HepG2 (cell line): ENCODE results near the gene NPBWR2. TPM values are rescaled to one million over a fixed set of nuclear protein-coding genes. Genes with fewer than 3 reads are reported as not detected.

ENCODE experiments used
- ATF1 ChIP-seq: IDR thresholded peaks from 2 replicates; pipeline ENCODE4 v1.6.1; 2016; ENCODE audit warnings: mild to moderate bottlenecking, control low read depth
- DNMT1 ChIP-seq: sonication (generic); formaldehyde crosslinking; IDR thresholded peaks from 2 replicates; pipeline ENCODE4 v1.5.1; 2020; ENCODE audit warnings: mild to moderate bottlenecking, missing genetic modification reagents
- GLI4 ChIP-seq: sonication (generic); formaldehyde crosslinking; IDR thresholded peaks from 2 replicates; pipeline ENCODE4 v1.5.1; 2020; ENCODE audit warnings: missing genetic modification reagents, mild to moderate bottlenecking, moderate library complexity, borderline replicate concordance
- HDAC2 ChIP-seq: sonication (generic); formaldehyde crosslinking; IDR thresholded peaks from 2 replicates; pipeline ENCODE4 v1.4.0; 2020; ENCODE audit warnings: missing genetic modification reagents
- RFXANK ChIP-seq: IDR thresholded peaks from 2 replicates; pipeline ENCODE4 v1.6.1; 2016
- RXRA ChIP-seq: sonication (generic); formaldehyde crosslinking; IDR thresholded peaks from 2 replicates; pipeline ENCODE4 v1.5.1; 2020; ENCODE audit warnings: missing genetic modification reagents
- SP1 ChIP-seq, 2 experiments: fragments of 450-650 bp in 1 of 2; sonication (generic) in 1 of 2; formaldehyde crosslinking in 1 of 2; IDR thresholded peaks; 2 replicates each; pipeline versions ENCODE4 v1.4.0 to v1.6.1; 2016 to 2020; ENCODE audit warnings: missing genetic modification reagents in 1 of 2
- SSRP1 ChIP-seq: IDR thresholded peaks from 2 replicates; pipeline ENCODE4 v1.6.1; 2016; ENCODE audit warnings: control low read depth
- SUZ12 ChIP-seq: fragments of 150-350 bp; IDR thresholded peaks from 2 replicates; pipeline ENCODE4 v1.6.1; 2014; ENCODE audit warnings: low read depth, low read length
- U2AF2 ChIP-seq: fragments of 200-400 bp; formaldehyde crosslinking; IDR thresholded peaks from 2 replicates; pipeline ENCODE4 v1.6.1; 2017; ENCODE audit warnings: low read depth, mild to moderate bottlenecking, low read length
- ZMYM2 ChIP-seq: sonication (generic); formaldehyde crosslinking; IDR thresholded peaks from 2 replicates; pipeline ENCODE4 v1.8.0; 2022; ENCODE audit warnings: mild to moderate bottlenecking, missing genetic modification reagents
- polyA plus RNA-seq, 8 experiments: library from polyadenylated mRNA; depleted of rRNA in 3 of 8; stranded (reverse) in 7 of 8; unstranded in 1 of 8; fragments of >200 nt; fragmentation: Illumina TruSeq in 4 of 8; extraction: Trizol in 4 of 8; gene quantifications; 2 replicates each; pipeline versions ENCODE4 v1.2.1 to v1.2.3, GENCODE V29; 2011 to 2016; ENCODE audit warnings: low read depth in 4 of 8, missing spikeins in 1 of 8, mixed read lengths in 1 of 8; ENCODE audit not compliant: insufficient read depth in 1 of 8
- total RNA-seq, 5 experiments: library from RNA; depleted of rRNA; stranded (reverse); fragments of >200 nt; fragmentation: Illumina TruSeq; extraction: Trizol; gene quantifications; 2 replicates each; pipeline ENCODE4 v1.2.3, GENCODE V29; 2016; ENCODE audit warnings: low read depth in 1 of 5
- TF ChIP-seq, protein P1 (sequence below): sonication (generic); formaldehyde crosslinking; IDR thresholded peaks from 2 replicates; pipeline ENCODE4 v1.4.0; 2020; ENCODE audit warnings: mild to moderate bottlenecking, missing genetic modification reagents
- TF ChIP-seq, protein P2 (sequence below): sonication (generic); formaldehyde crosslinking; IDR thresholded peaks from 2 replicates; pipeline ENCODE4 v1.4.0; 2020; ENCODE audit warnings: mild to moderate bottlenecking, missing genetic modification reagents
- TF ChIP-seq, protein P3 (sequence below): sonication (generic); formaldehyde crosslinking; IDR thresholded peaks from 2 replicates; pipeline ENCODE4 v1.4.0; 2020; ENCODE audit warnings: mild to moderate bottlenecking, missing genetic modification reagents, borderline replicate concordance
- TF ChIP-seq, protein P4 (sequence below): sonication (generic); formaldehyde crosslinking; IDR thresholded peaks from 2 replicates; pipeline ENCODE4 v1.5.0; 2020; ENCODE audit warnings: mild to moderate bottlenecking, missing genetic modification reagents, moderate library complexity

The NPBWR2 gene
- total and polyA plus RNA-seq, 2 of the 13 experiments (the other 11 are each of a cell fraction or from before 2014, with no cell fraction given) = not detected

- TF ChIP-seq U2AF2 (no peak), RFXANK (no peak), SP1 (IDR thresholded peaks at IDR 0.05) (no peak), SP1 (CRISPR knock-in tag; IDR thresholded peaks at IDR 0.05) (no peak; the same call in 1 of the 2 replicates), ZMYM2 (no peak), ATF1 (CRISPR knock-in tag) (no peak), HDAC2 (CRISPR knock-in tag) (no peak), SUZ12 (no peak), SSRP1 (CRISPR knock-in tag) (no peak), RXRA (CRISPR knock-in tag) (peak; percentile 29; the same call in 1 of the 2 replicates), DNMT1 (CRISPR knock-in tag) (no peak), GLI4 (no peak)
- TF ChIP-seq, protein P1, sequence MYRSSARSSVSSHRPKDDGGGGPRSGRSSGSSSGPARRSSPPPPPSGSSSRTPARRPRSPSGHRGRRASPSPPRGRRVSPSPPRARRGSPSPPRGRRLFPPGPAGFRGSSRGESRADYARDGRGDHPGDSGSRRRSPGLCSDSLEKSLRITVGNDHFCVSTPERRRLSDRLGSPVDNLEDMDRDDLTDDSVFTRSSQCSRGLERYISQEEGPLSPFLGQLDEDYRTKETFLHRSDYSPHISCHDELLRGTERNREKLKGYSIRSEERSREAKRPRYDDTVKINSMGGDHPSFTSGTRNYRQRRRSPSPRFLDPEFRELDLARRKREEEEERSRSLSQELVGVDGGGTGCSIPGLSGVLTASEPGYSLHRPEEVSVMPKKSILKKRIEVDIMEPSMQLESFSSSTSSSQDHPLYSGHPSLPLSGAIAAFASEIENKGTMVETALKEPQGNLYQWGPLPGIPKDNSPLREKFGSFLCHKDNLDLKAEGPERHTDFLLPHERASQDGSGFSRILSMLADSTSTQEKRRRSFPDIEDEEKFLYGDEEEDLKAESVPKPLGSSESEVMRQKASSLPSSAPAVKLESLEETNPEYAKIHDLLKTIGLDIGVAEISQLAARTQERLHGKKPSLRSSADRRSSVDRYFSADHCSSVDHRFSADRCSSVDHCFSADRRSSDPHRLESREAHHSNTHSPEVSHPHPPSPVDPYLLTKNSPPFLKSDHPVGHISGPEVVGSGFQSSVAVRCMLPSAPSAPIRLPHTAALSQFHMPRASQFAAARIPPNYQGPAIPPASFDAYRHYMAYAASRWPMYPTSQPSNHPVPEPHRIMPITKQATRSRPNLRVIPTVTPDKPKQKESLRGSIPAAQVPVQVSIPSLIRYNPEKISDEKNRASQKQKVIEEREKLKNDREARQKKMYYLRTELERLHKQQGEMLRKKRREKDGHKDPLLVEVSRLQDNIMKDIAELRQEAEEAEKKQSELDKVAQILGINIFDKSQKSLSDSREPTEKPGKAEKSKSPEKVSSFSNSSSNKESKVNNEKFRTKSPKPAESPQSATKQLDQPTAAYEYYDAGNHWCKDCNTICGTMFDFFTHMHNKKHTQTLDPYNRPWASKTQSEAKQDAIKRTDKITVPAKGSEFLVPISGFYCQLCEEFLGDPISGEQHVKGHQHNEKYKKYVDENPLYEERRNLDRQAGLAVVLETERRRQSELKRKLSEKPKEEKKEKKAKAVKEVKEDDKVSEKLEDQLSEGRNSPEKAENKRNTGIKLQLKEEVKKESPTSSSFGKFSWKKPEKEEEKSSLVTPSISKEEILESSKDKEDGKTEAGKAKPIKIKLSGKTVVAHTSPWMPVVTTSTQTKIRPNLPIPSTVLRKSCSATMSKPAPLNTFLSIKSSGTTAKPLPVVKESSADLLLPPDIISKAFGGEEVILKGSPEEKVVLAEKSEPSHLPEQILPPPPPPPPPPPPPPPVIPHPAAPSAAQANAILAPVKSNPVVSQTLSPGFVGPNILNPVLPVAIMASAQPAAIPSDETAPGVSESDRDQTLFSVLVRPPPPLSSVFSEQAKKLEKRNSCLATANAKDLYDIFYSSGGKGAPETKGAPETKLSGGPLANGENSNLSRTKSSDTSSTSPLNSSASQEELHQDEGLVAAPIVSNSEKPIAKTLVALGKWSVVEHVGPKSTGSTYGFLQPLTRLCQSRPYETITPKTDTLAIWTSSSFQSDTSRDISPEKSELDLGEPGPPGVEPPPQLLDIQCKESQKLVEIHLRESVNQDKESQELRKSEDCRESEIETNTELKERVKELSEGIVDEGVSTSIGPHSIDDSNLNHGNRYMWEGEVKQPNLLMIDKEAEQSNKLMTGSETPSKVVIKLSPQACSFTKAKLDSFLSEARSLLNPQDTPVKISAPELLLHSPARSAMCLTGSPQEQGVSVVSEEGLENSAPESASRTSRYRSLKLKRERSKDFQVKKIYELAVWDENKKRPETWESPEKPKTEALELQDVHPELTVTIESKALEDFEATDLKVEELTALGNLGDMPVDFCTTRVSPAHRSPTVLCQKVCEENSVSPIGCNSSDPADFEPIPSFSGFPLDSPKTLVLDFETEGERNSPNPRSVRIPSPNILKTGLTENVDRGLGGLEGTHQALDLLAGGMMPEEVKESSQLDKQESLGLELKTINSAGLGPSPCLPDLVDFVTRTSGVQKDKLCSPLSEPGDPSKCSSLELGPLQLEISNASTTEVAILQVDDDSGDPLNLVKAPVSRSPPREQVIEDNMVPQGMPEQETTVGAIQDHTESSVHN (CRISPR knock-in tag) = 0 out of 2 replicates have a peak, but pooled peaks have one; percentile 42
- TF ChIP-seq, protein P2, sequence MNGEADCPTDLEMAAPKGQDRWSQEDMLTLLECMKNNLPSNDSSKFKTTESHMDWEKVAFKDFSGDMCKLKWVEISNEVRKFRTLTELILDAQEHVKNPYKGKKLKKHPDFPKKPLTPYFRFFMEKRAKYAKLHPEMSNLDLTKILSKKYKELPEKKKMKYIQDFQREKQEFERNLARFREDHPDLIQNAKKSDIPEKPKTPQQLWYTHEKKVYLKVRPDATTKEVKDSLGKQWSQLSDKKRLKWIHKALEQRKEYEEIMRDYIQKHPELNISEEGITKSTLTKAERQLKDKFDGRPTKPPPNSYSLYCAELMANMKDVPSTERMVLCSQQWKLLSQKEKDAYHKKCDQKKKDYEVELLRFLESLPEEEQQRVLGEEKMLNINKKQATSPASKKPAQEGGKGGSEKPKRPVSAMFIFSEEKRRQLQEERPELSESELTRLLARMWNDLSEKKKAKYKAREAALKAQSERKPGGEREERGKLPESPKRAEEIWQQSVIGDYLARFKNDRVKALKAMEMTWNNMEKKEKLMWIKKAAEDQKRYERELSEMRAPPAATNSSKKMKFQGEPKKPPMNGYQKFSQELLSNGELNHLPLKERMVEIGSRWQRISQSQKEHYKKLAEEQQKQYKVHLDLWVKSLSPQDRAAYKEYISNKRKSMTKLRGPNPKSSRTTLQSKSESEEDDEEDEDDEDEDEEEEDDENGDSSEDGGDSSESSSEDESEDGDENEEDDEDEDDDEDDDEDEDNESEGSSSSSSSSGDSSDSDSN = 0 out of 2 replicates have a peak, but pooled peaks have one; percentile 22
- TF ChIP-seq, protein P3, sequence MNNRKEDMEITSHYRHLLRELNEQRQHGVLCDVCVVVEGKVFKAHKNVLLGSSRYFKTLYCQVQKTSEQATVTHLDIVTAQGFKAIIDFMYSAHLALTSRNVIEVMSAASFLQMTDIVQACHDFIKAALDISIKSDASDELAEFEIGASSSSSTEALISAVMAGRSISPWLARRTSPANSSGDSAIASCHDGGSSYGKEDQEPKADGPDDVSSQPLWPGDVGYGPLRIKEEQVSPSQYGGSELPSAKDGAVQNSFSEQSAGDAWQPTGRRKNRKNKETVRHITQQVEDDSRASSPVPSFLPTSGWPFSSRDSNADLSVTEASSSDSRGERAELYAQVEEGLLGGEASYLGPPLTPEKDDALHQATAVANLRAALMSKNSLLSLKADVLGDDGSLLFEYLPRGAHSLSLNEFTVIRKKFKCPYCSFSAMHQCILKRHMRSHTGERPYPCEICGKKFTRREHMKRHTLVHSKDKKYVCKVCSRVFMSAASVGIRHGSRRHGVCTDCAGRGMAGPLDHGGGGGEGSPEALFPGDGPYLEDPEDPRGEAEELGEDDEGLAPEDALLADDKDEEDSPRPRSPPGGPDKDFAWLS (CRISPR knock-in tag) = no peak
- TF ChIP-seq, protein P4, sequence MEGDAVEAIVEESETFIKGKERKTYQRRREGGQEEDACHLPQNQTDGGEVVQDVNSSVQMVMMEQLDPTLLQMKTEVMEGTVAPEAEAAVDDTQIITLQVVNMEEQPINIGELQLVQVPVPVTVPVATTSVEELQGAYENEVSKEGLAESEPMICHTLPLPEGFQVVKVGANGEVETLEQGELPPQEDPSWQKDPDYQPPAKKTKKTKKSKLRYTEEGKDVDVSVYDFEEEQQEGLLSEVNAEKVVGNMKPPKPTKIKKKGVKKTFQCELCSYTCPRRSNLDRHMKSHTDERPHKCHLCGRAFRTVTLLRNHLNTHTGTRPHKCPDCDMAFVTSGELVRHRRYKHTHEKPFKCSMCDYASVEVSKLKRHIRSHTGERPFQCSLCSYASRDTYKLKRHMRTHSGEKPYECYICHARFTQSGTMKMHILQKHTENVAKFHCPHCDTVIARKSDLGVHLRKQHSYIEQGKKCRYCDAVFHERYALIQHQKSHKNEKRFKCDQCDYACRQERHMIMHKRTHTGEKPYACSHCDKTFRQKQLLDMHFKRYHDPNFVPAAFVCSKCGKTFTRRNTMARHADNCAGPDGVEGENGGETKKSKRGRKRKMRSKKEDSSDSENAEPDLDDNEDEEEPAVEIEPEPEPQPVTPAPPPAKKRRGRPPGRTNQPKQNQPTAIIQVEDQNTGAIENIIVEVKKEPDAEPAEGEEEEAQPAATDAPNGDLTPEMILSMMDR (CRISPR knock-in tag) = peak; percentile 76
These were observed 24.0 kb upstream of the NPBWR2 start (continued) for GRCh38 chr20:64131406-64131805.
